CD4-positive, alpha-beta T cell treated with Interleukin-17A for 4 hours (primary cell): ENCODE results near the gene TAF4B.
"Not testable (repeated sequence)": the region's sequence is repeated elsewhere in the genome, so short reads cannot be mapped to it uniquely, and the experiment has no call there.

Experiments used
- DNase-seq: peaks from one replicate; pipeline ENCODE4 v3.0.0-alpha.2; 2020; ENCODE audit warnings: mixed read lengths

Gene TAF4B, protein sequence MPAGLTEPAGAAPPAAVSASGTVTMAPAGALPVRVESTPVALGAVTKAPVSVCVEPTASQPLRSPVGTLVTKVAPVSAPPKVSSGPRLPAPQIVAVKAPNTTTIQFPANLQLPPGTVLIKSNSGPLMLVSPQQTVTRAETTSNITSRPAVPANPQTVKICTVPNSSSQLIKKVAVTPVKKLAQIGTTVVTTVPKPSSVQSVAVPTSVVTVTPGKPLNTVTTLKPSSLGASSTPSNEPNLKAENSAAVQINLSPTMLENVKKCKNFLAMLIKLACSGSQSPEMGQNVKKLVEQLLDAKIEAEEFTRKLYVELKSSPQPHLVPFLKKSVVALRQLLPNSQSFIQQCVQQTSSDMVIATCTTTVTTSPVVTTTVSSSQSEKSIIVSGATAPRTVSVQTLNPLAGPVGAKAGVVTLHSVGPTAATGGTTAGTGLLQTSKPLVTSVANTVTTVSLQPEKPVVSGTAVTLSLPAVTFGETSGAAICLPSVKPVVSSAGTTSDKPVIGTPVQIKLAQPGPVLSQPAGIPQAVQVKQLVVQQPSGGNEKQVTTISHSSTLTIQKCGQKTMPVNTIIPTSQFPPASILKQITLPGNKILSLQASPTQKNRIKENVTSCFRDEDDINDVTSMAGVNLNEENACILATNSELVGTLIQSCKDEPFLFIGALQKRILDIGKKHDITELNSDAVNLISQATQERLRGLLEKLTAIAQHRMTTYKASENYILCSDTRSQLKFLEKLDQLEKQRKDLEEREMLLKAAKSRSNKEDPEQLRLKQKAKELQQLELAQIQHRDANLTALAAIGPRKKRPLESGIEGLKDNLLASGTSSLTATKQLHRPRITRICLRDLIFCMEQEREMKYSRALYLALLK

DNA sequence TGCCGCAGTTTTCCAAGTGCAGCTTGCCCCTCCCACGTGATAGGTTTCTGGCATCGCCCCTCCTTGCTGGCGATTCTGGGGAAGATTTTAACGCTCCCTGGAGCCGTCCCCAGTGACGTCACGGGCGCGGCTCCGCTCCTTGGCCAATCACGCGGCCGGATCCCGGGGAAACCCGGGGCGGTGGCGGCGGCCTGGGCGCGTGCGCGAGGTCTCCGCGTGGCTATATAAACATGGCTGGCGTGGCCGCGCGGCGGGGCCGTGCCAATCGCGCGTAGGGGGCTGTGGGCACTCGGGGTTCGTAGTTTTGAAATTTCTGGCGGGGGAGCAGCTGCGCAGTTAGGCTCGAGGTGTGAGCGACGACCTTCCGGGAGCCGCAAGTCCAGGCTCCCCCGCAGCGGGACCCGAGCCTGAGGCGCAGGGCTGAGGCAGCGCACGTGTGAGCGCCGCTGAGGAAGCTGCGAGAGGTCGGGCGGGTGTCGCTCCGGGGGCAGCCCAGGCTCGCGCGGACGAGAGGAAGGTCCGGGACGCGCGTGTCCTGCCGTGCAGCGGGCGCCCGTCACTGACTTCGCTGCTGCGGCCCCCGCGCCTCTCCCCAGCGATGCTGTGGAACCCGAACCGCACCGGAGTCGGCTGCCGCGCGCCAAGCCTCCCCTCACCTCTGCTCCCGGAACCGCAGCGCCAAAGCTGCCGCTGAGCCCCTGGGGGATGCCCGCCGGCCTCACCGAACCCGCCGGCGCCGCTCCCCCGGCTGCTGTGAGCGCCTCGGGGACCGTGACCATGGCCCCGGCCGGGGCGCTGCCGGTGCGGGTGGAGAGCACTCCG lies at the start of gene TAF4B:
Gene TAF4B, plus strand, starts transcription at position 217 of the 822 bp plus-strand sequence. Its CDS starts 489 bp downstream, at position 706.
- DNase-seq, result peak; percentile 95

DNA sequence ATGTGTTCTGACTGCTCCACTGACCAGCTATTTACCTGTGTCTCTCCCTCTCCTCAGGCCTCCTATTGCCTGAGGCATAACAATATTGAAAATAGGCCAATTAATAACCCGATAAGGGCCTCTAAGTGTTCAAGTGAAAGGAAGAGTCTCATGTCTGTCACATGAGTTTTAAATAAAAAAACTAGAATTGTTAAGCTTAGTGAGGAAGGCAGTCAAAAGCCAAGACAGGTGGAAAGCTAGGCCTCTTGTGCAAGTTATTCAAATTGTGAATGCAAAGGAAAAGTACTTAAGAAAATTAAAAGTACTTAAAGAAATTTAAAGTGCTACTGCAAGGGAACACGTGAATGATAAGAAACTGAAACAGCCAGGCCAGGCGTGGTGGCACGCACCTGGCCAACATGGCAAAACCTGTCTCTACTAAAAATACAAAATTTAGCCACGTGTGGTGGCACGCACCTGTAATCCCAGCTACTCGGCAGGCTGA lies 44.9 kb upstream of the TAF4B start:
- no peak for DNase-seq

DNA sequence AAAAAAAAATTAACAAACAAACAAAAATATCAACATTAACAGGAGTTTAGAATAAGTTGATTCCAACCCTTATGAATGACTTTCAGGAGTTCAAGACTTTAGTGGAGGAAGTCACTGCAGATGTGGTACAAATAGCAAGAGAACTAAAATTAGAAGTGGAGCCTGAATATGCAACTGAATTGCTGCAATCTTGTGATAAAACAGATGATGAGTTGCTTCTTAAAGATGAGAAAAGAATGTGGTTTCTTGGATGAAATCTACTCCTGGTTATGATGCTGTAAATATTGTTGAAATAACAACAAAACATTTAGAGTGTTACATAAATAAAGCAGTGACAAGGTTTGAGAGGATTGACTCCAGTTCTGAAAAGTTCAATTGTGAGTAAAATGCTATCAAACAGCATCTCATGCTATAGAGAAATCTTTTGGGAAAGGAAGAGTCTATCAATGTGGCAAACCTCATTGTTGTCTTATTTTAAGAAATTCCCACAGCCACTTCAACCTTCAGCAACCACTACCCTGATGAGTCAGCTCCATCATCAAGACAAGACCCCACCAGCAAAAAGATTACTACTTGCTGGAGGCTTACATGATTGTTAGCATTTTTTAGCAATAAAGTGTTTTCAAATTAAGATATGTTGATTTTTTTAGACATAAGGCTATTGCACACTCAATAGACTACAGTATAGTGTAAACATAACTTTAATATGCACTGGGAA lies 42.7 kb upstream of the TAF4B start:
- DNase-seq, result no peak

DNA sequence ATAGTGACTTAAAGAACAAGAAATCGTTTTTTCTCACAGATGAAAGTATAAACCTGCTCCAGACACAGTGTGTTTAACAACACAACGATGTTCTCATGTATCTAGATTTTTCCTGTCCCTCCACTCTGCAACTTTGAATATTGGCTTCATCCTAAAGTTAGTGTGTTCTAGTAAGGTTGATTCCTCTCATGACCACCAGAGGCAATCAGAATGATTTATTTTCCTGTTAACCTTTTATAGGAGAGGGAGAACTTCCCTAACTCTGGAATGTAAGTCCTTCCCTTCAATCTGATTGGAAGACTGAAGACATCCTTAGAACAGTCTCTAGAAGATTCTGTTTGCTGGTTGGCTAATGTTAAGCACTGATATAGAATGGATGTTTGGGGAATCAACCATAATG lies 41.0 kb upstream of the TAF4B start:
- DNase-seq, result no peak

DNA sequence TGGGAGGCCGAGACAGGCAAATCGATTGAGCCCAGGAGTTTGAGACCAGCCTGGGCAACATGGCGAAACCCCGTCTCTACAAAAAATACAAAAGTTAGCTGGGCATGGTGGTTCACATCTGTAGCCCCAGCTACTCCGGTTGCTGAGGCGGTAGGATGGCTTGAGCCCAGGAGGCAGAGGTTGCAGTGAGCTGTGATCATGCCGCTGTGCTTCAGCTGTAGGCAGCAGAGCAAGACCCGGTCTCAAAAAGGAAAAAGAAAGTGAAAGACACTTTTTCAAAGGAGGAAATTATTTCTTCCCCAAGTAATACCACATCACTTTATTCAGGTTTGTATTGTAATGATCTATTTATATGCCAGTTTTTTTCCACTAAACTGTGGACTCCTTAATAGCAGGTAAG lies 35.7 kb upstream of the TAF4B start:
- DNase-seq, result peak; percentile 58

DNA sequence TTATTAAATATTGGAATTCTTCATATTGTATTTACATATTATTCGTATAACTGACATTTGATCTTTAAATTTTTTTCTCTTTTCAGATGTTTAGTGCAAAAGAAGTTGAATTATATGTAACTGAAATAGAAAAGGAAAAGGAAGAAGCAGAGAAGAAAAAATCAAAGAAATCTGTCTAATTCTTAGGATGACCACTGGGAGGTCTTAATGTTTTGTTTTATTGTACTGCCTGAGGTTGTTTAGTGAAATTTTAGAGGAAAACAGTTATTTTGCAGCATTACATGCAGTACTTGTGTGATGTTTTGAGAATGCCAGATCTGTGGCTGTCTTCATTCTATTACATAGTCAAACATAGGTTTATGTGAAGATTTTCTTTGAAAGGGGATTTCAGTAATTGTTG lies 34.0 kb upstream of the TAF4B start:
- no peak for DNase-seq

DNA sequence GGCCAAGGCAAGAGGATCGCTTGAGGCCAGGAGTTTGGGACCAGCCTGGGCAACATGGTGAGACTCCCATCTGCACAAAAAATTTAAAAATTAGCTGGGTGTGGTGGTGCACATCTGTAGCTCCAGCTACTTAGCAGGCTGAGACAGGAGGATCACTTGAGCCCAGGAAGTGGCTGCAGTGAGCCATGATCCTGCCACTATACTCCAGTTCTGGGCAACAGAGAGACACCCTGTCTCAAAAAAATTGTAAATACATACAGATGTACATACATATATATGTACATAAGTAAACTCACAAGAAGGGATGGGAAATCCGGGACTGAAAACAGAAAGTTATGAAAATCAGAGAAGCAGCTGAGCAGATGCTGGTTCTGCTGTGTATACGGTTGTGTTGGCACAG lies 29.6 kb upstream of the TAF4B start:
- no peak for DNase-seq

DNA sequence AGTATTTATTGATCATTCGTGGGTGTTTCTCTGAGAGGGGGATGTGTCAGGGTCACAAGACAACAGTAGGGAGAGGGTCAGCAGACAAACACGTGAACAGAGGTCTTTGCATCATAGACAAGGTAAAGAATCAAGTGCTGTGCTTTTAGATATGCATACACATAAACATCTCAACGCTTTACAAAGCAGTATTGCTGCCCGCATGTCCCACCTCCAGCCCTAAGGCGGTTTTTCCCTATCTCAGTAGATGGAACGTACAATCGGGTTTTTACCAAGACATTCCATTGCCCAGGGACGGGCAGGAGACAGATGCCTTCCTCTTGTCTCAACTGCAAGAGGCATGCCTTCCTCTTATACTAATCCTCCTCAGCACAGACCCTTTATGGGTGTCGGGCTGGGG lies 24.2 kb upstream of the TAF4B start:
- not testable (repeated sequence) for DNase-seq

DNA sequence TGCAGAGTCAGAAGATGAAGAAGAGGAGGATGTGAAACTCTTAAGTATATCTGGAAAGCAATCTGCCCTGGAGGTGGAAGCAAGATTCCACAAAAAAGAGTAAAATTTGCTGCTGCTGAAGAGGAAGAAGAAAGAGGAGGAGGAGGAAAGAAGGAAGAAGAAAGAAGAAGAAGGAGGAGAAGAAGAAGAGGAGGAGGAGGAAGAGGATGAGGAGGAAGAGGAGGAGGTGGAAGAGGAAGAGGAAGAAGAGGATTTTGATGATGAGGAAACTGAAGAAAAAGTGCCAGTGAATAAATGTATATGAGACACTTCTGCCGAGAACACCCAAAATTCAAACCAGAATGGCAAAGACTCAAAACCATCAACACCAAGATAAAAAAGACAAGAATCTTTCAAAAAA lies 20.9 kb upstream of the TAF4B start:
- DNase-seq, result no peak

DNA sequence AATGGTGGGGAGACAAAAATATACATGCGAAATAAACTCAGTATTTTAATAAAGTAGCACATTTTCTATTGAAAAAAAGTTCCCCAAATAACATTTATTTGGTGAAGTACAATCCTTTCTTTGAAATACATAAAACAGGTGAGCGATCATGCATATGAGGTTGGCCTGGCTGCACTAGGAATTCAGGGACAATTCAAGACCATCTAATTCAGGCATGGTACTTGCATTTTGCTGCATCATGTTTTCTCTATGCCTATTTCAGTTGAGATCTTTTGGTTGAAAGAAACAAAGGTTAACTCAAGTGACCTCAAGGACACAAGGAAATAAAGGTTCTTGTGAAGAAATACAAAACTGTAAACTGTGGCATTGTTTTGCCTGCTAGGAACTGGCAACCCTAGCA lies 19.8 kb upstream of the TAF4B start:
- DNase-seq, result no peak

DNA sequence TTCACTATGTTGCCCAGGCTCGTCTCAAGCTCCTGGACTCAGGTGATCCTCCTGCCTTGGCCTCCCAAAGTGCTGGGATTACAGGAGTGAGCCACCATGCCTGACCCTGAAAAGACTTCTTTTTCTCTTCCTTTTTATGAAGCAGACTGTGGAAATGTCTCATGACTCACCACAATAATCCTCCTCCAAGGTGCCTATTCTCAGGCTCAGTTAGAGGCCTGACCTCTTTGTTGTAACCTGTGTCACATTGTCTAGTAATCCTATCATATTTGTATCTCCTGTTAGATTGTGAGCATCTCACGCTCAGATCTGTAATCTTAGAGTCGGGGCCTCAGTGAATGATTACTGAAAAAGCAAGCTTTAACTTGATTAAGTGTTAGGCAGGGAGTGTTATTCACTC lies 18.3 kb upstream of the TAF4B start:
- no peak for DNase-seq

DNA sequence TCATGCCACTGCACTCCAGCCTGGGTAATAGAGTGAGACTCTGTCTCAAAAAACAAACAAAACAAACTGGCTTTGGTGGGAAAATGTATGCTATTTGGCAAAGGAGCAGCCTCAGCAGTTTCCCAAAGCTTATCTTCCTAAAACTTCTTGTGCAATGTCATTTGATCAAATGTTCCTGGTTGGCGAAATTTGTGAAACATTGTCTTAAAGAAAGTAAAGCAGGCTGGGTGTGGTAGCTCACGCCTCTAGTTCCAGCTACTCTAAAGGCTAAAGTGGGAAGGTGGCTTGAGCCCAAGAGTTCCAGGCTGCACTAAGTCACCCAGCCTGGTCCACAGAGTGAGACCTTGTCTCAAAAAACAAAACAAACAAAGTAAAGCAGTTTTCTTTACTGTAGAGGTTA lies 17.3 kb upstream of the TAF4B start:
- DNase-seq, result no peak

DNA sequence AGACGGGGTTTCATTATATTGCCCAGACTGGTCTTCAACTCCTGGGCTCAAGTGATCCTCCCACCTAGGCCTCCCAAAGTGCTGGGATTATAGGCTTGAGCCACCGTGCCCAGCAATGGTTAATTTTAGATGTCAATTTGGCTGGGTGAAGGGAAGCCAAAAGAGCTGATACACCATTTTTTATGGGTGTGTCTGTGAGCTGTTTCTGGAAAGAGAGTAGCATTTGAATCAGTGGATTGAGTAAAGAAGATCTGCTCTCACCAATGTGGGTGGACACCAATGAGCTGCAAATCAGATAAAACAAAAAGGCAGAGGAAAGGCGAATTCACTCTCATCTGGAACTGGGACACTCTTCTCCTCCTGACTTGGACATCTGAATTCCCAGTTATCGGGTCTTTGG lies 16.1 kb upstream of the TAF4B start:
- no peak for DNase-seq

DNA sequence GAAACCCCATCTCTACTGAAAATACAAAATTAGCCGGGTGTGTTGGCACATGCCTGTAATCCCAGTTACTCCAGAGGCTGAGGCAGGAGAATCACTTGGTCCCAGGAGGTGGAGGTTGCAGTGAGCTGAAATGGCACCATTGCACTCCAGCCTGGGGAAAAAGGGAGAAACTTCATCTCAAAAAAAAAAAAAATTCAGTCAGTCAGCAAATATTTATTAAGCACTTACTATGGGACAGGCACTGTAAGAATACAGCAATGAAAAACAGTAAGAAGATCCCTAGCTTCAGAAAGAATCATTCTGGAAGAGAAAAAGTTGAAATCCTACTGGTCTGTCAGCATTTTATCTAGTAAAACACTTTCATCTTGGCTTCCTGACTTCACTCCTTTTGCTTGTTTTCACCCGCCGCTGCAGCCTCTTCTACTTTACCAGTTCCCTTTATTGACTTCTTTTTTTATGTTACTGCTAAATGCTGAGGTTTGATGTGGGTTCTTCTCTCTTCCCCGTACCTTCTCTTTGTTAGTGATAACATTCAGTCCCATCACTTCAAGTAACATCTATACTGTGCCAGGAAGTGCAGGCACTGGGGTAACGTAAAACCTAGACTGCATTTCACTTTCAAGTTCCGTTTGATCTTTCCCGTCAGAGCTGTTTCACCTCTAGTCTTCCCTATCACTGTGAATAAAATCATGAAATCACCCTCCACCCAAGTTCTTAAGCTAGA lies 10.8 kb upstream of the TAF4B start:
- DNase-seq, result peak; percentile 71

DNA sequence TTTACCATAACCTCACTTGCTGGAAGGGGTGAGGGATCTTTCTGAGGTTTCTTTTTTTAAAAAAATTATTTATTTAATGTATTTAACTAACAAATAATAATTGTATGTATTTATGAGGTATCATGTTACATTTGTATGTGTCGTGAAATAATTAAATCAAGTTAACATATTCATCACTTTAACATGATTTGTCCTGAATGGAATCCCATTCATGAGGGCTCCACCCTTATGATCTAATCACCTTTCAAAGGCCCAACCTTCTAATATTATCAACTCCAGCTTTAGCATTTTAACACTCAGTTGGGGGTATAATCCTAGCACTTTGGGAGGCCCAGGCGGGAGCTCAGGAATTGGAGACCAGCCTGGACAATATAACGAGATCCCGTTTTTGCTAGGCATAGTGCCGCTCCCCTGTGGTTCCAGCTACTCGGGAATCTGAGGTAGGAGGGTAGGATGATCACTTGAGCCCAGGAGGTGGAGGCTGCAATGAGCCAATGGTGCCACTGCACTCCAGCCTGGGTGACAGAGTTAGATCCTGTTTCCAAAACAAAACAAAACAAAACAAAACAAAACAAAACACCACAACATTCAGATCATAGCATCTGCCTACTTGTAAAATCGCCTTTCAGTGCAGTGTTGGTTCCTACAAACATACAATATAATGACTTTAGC lies 1.1 kb upstream of the TAF4B start:
- no peak for DNase-seq

DNA sequence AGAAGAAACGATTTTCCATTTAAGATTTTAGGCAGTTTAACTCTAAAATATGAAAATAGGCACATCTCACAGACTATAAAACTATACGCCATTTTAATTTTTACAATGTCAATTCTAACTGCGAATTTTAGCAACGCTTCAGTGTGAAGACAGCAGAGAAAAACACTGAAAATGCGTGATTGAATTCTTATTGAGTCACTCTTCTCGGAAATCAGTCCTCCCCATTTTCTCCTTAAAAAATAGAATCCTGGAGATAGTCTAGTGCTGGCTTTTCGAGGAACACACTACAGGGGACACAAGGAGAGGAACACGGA lies 373 bp upstream of the TAF4B start:
- no peak for DNase-seq

DNA sequence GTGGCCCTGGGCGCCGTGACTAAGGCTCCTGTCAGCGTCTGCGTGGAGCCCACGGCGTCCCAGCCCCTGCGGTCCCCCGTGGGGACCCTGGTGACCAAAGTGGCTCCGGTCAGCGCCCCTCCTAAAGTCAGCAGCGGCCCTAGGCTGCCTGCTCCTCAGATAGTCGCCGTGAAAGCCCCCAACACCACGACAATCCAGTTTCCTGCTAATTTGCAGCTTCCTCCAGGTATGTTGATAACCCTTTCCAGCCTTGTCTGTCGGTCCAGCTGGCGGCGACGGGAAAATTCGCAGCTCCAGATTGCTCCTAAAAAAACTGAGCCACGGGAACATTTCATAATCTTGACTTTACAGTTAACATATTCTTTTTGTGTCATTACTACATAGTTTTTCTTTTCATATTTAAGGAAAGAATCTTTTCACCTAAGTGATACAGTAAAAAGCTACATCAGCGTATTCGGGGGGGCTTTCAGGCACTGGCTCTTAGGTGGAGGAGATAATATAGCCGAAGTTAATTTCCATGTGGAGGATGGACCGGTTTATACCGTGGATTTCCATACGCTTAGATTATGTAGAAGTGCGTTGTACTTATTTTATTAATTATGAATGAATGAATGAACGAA lies 916 bp downstream of the TAF4B start:
- no peak for DNase-seq

DNA sequence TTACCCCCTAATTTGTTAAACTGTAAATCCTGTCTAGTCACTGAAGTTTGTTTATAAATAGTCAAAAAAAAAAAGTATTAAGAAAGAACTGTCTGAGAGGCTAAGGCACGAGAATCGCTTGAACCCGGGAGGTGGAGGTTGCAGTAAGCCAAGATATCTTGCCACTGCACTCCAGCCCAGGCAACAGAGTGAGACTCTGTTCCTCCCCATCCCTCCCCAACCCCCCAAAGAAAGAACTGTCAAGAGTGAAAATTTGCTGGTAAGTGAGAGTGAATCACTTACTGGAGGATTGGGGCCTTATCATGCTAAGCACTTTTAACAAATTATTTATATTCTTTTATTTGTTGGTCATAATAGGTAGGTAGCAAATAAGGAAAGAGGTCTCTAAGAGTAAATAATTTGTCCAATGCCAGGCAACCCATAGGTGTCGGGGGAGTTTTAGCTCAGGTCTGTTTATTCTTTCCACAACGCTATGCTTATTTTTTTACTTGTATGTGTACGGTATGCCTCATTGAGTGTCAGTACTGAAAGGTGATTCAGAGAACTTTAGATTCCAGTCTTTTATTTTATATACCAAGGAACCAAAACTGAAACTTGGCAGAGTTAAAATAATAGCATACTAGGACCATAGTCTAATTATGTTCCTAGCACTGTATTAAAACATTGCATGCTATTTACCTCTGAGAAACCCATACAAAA lies 2.5 kb downstream of the TAF4B start:
- DNase-seq, result no peak

DNA sequence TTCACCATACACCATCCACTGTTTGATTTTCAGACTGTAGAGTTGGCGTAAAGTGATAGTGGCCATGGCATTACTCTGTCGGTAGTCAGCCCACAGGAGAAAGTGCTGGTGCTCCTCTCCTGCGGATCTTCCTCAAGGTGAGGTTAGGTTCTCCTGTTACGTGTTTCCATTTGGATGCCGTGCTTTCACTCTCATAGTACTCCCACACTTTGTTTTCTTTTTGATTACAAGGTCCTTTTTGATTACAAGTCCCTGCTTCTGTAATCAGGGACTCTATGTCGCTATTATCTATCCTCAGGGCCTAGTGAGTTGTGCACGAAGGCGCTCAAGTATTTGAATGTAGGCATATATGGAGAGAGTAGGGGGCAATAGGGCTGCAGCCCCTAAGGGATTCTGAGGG lies 4.3 kb downstream of the TAF4B start:
- DNase-seq, result no peak

DNA sequence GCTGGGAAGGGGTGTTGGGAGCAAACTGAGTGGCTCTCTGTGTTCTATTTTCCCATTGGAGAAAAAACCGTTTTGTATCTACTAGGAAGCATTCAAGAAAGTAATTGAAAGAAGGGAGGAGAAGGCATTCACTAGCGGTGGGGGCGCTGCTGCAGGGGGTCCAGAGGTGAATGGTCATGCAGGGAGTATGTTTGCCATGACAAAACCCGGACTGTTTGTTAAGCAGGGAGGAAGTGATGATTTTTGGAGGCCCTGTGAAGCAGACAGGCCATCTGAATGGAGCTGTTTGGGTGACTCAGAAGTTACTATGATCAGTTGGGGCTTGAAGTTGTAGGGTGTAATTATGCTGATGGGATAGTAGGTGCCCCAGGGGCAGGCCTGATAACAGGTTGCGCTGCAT lies 7.0 kb downstream of the TAF4B start:
- DNase-seq, result no peak
